SK-N-SH treated with all-trans-retinoic acid at 6 μM for 48 hours (cell line): ENCODE measurements around the gene DGAT2.
A peak's percentile ranks its signal among the peaks of the same experiment; 100 is the strongest.

Experiments used
- ATAC-seq: fragments of 200-7000 bp; cut with Tn5 transposase; 3 replicates; pipeline ENCODE4 v1.9.1; 2020; ENCODE audit warnings: mild to moderate bottlenecking, moderate library complexity
- ARNTL ChIP-seq: fragments of 450-650 bp; formaldehyde crosslinking; IDR thresholded peaks from 2 replicates; pipeline ENCODE4 v1.5.0; 2020; ENCODE audit warnings: low read depth, mild to moderate bottlenecking, moderate library complexity, borderline replicate concordance
- BACH2 ChIP-seq: fragments of 250-450 bp; sonication (Bioruptor Pico); IDR thresholded peaks from 2 replicates; pipeline ENCODE4 v1.9.0; 2021; ENCODE audit warnings: mild to moderate bottlenecking, borderline replicate concordance
- CREB5 ChIP-seq: fragments of 250-450 bp; sonication (Bioruptor Pico); IDR thresholded peaks from 2 replicates; pipeline ENCODE4 v1.5.1; 2020; ENCODE audit warnings: low read depth, mild to moderate bottlenecking, moderate library complexity
- CSDC2 ChIP-seq: fragments of 250-450 bp; sonication (Bioruptor Pico); IDR thresholded peaks from 2 replicates; pipeline ENCODE4 v1.5.0; 2020; ENCODE audit warnings: mild to moderate bottlenecking, moderate library complexity
- ISL1 ChIP-seq: fragments of 250-450 bp; sonication (Bioruptor Pico); IDR thresholded peaks from 2 replicates; pipeline ENCODE4 v2.1.2; 2022; ENCODE audit warnings: mild to moderate bottlenecking, moderate library complexity
- OSR1 ChIP-seq: fragments of 250-450 bp; sonication (Bioruptor Pico); IDR thresholded peaks from 2 replicates; pipeline ENCODE4 v1.8.0; 2022; ENCODE audit warnings: moderate library complexity, mild to moderate bottlenecking, inconsistent platforms
- PATZ1 ChIP-seq: fragments of 250-450 bp; sonication (Bioruptor Pico); IDR thresholded peaks from 2 replicates; pipeline ENCODE4 v1.8.0; 2020; ENCODE audit warnings: mild to moderate bottlenecking, moderate library complexity, borderline replicate concordance
- PPARA ChIP-seq: fragments of 250-450 bp; sonication (Bioruptor Pico); IDR thresholded peaks from 2 replicates; pipeline ENCODE4 v1.5.0; 2020; ENCODE audit warnings: mild to moderate bottlenecking, borderline replicate concordance
- RARB ChIP-seq: fragments of 250-450 bp; sonication (Bioruptor Pico); IDR thresholded peaks from 2 replicates; pipeline ENCODE4 v1.8.0; 2021; ENCODE audit warnings: mild to moderate bottlenecking, moderate library complexity
- SNAI2 ChIP-seq: fragments of 250-450 bp; sonication (Bioruptor Pico); IDR thresholded peaks from 2 replicates; pipeline ENCODE4 v1.5.0; 2020; ENCODE audit warnings: mild to moderate bottlenecking, moderate library complexity
- TCF4 ChIP-seq: fragments of 250-450 bp; sonication (Bioruptor Pico); IDR thresholded peaks from 2 replicates; pipeline ENCODE4 v1.8.0; 2021; ENCODE audit warnings: mild to moderate bottlenecking, moderate library complexity, borderline replicate concordance
- TOX ChIP-seq: fragments of 250-450 bp; sonication (Bioruptor Pico); IDR thresholded peaks from 2 replicates; pipeline ENCODE4 v1.8.0; 2021; ENCODE audit warnings: mild to moderate bottlenecking, moderate library complexity, borderline replicate concordance
- ZFP3 ChIP-seq: fragments of 250-450 bp; sonication (Bioruptor Pico); IDR thresholded peaks from 2 replicates; pipeline ENCODE4 v1.5.0; 2020; ENCODE audit warnings: mild to moderate bottlenecking, moderate library complexity
- ZFP30 ChIP-seq: fragments of 450-650 bp; formaldehyde crosslinking; IDR thresholded peaks from 2 replicates; pipeline ENCODE4 v1.5.0; 2022; ENCODE audit warnings: mild to moderate bottlenecking, moderate library complexity
- ZNF70 ChIP-seq: fragments of 450-650 bp; formaldehyde crosslinking; IDR thresholded peaks from 2 replicates; pipeline ENCODE4 v1.5.0; 2020; ENCODE audit warnings: mild to moderate bottlenecking, moderate library complexity
- ZNF8 ChIP-seq: fragments of 450-650 bp; formaldehyde crosslinking; IDR thresholded peaks from 2 replicates; pipeline ENCODE4 v1.5.0; 2020; ENCODE audit warnings: mild to moderate bottlenecking, moderate library complexity
- TF ChIP-seq, protein P1 (sequence below): fragments of 250-450 bp; sonication (Bioruptor Pico); IDR thresholded peaks from 2 replicates; pipeline ENCODE4 v1.5.0; 2020; ENCODE audit warnings: mild to moderate bottlenecking, moderate library complexity
- TF ChIP-seq, protein P2 (sequence below): fragments of 250-450 bp; sonication (Bioruptor Pico); IDR thresholded peaks from 2 replicates; pipeline ENCODE4 v1.8.0; 2021; ENCODE audit warnings: low read depth, mild to moderate bottlenecking, moderate library complexity, borderline replicate concordance

DGAT2 gene

GRCh38 chr11:75759832-75760231, 8.7 kb upstream of the DGAT2 start:
- no peak for ATAC-seq
- TF ChIP-seq ZNF70 (CRISPR knock-in tag) (no peak), ZNF8 (CRISPR knock-in tag) (no peak)
- TF ChIP-seq, protein P1, sequence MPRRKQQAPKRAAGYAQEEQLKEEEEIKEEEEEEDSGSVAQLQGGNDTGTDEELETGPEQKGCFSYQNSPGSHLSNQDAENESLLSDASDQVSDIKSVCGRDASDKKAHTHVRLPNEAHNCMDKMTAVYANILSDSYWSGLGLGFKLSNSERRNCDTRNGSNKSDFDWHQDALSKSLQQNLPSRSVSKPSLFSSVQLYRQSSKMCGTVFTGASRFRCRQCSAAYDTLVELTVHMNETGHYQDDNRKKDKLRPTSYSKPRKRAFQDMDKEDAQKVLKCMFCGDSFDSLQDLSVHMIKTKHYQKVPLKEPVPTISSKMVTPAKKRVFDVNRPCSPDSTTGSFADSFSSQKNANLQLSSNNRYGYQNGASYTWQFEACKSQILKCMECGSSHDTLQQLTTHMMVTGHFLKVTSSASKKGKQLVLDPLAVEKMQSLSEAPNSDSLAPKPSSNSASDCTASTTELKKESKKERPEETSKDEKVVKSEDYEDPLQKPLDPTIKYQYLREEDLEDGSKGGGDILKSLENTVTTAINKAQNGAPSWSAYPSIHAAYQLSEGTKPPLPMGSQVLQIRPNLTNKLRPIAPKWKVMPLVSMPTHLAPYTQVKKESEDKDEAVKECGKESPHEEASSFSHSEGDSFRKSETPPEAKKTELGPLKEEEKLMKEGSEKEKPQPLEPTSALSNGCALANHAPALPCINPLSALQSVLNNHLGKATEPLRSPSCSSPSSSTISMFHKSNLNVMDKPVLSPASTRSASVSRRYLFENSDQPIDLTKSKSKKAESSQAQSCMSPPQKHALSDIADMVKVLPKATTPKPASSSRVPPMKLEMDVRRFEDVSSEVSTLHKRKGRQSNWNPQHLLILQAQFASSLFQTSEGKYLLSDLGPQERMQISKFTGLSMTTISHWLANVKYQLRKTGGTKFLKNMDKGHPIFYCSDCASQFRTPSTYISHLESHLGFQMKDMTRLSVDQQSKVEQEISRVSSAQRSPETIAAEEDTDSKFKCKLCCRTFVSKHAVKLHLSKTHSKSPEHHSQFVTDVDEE (CRISPR knock-in tag) = no peak

DNA sequence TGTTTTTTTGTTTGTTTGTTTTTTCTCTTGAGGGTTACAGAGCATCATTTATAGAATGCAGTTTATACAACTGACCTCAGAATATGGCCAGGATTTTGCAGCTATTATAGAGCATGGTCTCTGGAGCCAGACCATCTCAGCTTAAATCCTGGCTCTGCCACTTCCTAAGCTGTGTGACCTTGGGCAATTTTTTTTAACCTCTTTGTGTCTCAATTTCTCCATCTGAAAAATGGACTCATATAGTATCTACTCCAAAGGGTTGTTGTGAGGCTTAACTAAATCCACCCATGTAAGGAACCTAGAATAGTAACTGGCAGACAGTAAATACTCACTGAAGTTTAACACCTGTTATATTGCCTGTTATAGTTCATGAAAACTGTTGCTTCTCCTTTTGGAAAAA, 8.3 kb upstream of the DGAT2 start:
- no peak for TF ChIP-seq PPARA (CRISPR knock-in tag)
- TF ChIP-seq, protein P1 (CRISPR knock-in tag) = no peak
- no peak for TF ChIP-seq ZFP30
- ATAC-seq = no peak

DNA sequence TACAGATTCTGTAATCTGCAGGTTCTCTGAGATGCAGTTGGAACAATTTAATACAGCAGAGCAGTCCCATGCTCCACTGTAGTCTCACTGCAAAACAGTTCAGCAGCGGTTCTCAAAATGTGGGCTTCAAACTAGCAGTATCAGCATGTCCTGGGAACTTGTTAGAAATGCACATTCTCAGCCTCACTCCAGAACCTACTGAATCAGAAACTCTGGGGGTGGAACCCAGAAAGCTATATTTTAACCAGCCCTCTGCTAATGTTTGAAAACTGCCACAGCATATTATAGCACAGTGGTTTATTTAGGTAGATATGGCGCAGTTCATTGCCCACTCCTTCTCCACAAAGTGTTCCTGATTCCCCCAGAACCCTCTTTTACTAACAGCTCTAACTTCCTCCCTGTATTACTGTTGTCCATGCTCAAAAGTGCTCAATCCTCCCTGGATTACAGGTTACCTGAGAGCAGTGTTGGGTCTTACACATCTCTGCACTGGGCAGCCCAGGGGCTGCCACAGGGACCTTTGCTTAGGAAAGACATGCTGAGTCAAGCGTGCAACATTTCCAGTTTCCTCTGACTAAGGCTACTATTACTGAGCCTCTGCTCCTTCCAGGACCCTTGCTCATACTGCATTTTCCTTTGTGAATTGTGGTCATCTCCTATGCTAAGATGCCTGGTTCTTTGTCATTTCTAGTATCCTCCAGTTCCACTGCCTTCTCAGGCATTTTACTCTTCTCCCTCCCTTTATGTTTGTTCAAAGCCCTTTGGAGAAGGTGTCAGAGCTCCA, 7.7 kb upstream of the DGAT2 start:
- TF ChIP-seq, protein P2, sequence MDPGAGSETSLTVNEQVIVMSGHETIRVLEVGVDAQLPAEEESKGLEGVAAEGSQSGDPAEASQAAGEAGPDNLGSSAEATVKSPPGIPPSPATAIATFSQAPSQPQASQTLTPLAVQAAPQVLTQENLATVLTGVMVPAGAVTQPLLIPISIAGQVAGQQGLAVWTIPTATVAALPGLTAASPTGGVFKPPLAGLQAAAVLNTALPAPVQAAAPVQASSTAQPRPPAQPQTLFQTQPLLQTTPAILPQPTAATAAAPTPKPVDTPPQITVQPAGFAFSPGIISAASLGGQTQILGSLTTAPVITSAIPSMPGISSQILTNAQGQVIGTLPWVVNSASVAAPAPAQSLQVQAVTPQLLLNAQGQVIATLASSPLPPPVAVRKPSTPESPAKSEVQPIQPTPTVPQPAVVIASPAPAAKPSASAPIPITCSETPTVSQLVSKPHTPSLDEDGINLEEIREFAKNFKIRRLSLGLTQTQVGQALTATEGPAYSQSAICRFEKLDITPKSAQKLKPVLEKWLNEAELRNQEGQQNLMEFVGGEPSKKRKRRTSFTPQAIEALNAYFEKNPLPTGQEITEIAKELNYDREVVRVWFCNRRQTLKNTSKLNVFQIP (CRISPR knock-in tag) = no peak
- no peak for TF ChIP-seq OSR1 (CRISPR knock-in tag)
- no peak for TF ChIP-seq PPARA (CRISPR knock-in tag)
- no peak for TF ChIP-seq BACH2 (CRISPR knock-in tag)
- no peak for TF ChIP-seq ARNTL (CRISPR knock-in tag)
- no peak for TF ChIP-seq ZNF8 (CRISPR knock-in tag)
- no peak for TF ChIP-seq CSDC2 (CRISPR knock-in tag)
- TF ChIP-seq TCF4 (CRISPR knock-in tag) = no peak
- no peak for TF ChIP-seq PATZ1 (CRISPR knock-in tag)
- TF ChIP-seq CREB5 (CRISPR knock-in tag) = no peak
- TF ChIP-seq SNAI2 (CRISPR knock-in tag) = no peak
- TF ChIP-seq ISL1 (CRISPR knock-in tag) = no peak
- TF ChIP-seq RARB (CRISPR knock-in tag) = no peak
- peak; percentile 41; the same call in 2 of the 3 replicates for ATAC-seq

DNA sequence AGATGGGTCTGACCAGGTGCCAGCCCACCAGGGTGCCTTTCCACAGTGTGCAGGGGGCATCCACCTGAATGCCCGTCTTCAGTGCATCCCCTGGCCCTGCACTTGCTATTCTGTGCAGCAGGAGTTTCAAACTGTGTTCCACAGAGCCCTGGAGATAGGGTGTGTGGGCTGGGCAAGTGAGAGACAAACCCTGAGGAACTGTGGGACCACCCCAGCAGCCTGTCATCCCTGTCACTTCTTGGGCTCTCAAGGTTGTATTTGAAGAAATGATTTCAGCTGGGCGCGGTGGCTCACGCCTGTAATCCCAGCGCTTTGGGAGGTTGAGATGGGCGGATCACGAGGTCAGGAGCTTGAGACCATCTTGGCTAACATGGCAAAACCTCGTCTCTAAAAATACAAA, 6.4 kb upstream of the DGAT2 start:
- no peak for ATAC-seq
- TF ChIP-seq CREB5 (CRISPR knock-in tag) = no peak
- TF ChIP-seq CSDC2 (CRISPR knock-in tag) = no peak
- TF ChIP-seq TCF4 (CRISPR knock-in tag) = no peak
- TF ChIP-seq, protein P2 (CRISPR knock-in tag) = no peak
- no peak for TF ChIP-seq ZFP3
- TF ChIP-seq TOX (CRISPR knock-in tag) = no peak
